Islet precursor cell (in vitro differentiated cells): Measurements from ENCODE around the gene OPALIN.

ENCODE experiments used
- DNase-seq: peaks from one replicate; pipeline ENCODE4 v3.0.0-alpha.2; 2018

Gene OPALIN

DNA sequence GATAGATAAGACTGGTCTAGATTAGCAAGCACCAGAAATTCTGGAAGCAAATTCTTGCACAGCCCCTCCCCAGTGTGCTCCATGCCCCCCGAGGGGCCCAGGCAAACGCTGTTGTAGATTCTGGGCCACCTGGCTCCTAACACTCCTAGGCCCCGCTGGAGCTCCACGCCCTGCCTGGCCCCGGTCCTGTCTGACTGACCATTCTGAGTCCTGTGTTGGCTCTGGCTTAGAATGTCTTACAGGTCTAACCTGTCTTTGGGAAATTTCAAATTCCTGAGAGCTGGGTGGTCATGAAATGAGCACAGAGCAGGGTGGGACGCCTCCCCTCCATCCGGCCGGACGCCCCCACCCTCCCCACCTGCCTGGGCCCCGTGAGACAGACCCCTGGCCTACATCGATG, 12.6 kb upstream of the OPALIN start:
- DNase-seq, result no peak

DNA sequence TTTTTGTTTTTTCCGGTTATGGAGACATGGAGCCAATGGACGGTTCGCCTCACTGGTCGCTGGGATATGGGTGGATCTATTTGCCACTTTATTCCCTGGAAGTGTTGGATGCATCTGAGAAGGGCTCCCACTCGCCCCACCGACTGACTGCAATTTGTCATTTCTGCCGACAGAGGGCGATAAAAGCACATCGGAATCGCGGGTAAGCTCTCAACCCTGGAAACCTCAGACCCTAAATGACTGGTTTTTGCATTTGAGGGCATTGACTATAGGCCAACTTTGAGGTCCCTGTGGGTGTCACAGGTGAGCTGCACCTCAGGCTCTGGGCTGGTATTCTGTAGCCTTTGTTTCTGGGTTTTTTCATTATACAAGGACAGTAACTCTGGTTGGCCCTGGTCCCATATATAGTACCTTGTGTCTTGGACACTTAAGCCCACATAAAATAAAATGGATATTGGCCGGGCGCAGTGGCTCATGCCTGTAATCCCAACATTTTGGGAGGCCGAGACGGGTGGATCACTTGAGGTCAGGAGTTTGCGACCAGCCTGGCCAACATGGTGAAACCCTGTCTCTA, 11.9 kb upstream of the OPALIN start:
- DNase-seq, result peak; percentile 81

DNA sequence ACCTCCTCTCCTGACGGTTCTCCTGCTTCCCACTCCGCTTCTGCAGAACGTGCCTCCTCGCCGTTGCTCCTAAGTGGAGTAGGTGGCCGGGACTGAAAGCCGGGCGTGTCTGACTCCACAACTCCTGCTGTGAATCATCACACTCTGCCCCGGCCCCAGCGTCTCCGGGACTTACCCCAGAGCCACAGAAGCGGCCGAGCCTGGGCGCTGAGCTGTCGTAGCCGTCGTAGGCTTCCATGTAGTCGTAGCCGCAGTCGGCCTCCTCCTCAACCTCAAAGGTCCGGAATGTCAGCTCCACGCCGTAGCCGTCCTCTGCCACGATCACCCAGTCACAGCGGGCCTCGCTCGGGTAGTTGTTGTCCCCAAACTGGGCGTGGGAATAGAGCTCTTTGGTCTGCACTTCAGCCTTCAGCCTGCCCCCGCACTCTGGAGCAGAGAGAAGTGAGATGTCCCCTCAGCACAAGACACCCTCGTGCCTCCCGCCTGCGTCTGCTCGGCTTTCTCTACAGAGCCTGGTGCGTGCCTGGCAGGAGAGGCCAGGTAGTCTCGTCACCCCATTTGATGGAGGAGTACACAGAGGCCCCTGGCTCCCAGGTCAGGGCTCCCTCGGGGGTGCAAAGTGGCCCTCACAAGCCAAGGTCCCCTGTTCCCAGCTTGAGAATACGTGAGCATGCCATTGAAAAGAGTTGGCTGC, 11.2 kb upstream of the OPALIN start:
- DNase-seq, result peak; percentile 68

DNA sequence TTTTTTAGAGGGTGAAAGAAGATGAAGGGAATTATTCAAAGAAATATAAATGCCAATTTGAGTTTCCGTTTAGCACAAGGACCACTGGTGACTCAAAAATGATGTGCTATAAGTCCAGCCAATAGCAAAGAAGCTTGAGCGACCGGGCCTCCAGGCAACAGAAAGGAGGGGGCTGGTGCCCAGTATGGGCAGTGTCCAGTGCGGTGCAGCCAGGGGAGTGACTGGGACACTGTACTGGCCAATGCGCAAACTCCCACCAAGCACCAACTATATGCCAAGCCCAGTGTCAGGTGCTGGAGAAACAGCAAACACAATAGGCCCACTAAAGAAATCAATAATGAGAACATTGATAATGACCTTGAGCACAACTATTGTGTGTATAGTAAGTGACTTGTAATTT, 10.2 kb upstream of the OPALIN start:
- DNase-seq, result no peak

DNA sequence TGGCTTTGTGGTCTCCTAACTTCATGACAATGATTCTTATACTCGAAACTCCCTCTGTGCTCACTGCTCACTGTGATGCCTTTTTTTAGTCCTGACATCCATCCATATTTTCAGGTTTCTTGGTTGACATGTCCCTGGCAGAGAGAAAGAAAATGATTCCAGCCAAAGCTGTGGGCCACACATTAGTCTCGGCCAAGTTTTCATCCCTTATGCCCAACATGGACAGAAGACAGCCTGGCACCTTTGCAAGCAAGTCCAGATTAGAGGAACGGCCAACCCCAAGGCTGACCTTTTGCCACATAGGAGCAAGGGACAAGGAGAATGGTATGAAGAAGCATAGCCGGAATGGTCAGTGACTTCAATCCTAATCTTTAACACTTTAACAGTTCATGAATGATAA, 8.7 kb upstream of the OPALIN start:
- DNase-seq, result no peak

DNA sequence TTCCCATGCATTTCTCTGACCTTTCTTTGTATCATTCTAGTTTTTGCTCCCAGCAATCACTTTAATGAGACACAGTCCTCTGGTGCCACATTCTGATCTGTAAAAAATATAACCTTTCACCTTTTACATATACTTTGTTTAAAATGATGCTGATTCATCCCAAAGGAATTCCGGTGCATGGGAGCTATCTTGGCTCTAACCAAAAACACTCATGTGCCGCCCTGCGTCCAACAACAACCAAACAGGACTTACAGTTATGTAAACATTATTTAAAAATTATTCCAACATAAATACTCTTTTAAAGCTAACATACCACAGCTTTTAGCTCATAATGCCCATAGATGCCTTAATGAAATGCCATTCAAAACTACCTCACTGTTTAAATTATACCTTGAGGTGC, 7.7 kb upstream of the OPALIN start:
- no peak for DNase-seq

DNA sequence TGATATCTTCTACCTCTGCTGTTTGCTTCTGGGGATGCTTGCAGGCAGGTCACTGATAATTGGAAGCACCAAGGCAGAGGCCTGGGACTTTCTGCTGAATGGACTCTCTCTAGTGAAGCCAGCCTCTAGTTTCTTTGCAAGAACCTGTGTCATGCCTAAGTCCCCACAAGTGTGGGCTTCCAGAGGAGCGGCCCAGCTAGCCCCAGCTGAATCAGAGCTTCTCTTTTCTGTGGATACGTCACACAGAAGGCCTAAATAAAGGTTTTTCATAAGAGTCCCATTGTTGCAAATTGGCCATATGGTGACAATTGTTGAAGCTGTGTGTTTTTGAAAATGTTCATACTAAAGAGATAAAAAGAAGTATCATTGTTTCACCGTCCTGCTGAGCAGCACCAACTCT, 6.8 kb upstream of the OPALIN start:
- DNase-seq, result no peak

DNA sequence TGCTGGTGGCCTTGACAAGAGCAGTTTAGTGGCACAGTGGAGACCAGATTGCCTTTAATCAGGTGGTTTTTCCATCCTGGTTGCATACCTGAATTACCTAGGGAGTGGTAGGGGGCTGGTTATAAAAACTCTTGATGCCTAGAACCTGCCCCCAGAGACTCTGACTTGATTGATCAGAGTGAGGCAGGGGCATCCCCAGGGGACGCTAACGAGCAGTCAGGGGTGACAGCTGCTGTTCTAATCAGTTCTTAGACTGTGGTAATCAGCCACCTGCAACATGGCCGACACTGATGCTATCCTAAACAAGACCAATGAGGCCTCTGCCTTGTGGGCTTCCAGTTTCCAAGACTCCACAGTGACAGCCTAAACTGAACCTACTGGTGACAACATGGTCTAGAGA, 2.0 kb upstream of the OPALIN start:
- no peak for DNase-seq

DNA sequence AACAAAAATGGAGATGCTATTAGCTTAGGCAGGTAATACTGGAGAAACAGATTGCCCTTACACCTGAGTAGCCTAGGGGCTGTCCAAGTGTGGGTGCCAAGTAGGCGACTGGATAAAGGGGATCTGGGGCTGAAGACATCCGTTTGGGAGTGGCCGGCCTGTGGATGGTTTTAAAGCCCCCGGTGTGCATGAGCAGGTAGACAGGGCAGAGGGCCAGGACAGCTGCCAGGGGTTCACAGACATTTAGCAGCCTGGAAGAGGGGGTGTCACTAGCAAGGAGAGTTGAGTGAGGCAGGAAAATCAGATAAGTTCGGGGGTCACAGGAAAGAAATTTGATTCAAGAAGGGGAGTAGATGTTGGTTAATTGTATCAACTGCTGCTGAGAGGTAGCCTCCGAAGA, 1.5 kb upstream of the OPALIN start:
- no peak for DNase-seq

DNA sequence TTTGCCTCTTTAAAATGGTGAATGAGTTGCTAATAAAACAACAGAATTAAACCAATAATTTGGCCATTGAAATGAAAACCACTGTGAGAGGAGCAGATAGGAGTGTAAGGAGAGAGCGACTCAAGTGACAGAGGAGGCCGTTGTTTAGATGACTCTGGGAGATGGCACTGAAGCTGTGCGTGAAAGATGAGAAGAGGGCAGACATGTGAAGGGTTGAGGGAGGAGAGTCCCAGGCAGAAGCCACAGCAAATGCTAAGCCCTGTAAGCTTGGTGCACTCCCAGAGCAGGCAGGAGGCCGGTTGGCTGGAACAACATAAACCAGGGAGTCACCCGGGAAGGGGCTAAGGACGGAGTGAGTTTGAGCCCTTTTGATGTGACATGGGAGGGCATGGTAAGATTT, 814 bp upstream of the OPALIN start:
- no peak for DNase-seq

DNA sequence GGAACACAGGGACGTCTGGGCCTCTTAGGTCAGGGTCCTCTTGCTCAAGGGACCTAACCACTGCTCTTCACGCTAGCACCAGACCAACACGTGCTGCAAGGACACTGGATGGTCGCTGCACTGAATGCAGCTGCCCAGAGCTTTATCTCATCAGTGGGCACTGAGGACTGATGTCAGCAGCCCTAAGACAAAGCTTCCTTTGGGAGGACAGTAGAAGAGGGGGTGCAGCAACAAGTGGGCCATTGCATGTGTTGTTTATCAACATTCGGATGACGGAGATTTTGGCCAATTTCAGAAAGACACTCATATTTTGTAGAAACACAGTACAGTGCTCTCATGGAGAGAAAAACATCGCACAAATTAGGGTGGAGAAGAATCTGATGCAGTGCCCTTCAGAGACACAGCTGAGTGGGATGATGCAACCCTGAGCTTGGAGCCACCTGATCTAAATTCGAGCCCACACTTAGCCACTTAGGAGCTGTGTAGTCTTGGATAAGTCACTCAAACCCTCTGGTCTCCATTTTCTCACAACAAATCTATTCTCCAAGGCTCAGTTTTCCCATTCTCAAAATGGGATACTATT, 1.7 kb downstream of the OPALIN start:
- no peak for DNase-seq

DNA sequence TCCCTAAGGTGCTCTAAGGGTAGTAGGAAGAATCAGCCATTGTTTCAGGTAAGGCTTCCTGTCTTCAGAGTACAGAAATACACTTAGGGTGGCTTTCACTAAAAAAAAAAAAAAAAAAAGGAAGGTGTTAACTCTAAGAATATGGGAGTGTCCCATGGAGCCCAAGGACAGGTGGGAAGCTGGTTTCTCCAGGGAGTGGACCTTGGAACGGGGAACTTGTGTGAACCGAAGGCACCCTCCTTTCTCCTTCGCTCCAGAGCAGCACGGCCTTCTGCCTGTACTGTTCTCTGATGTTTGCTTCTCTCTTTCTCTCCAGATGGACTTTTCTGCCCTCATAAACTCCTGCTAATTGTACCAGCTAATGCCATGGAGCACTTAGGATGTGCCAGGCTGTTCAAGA, 6.2 kb downstream of the OPALIN start:
- peak; percentile 0 for DNase-seq

DNA sequence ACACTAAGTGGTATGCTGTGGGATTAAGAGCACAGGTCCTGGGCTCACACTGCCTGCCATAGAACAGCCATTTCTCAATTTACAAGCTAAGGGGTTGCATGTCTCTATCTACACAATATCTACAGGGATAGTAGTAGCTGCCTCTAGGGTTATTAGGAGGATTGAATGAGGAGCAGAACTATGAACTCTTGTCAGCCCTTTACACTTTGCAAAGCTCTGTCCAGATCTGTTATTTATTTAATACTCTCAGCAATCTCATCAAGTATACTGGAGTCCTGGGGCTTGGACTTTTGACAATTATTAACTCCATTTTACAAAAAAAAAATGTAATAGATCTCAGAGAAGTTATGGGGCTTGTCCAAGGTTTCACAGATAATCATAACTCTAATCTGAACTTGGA, 6.8 kb downstream of the OPALIN start:
- peak; percentile 1 for DNase-seq

DNA sequence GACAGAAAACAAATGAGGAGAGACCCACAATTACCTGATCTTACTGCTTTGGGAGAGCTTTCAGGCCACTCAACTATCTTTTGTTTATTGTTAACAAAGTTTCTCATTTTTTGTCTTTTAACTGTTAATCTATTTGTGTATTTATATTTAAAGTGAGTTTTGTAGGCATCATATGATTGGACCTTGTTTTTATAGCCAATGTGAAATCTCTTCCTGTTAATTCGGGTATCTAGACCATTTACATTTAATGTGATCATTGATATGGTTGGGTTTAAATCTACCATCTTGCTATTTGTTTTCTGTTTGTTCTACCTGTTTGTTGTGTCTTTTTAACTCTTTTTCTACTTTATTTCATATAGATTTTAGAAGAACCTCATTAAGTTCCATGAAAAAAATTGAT, 12.5 kb downstream of the OPALIN start:
- DNase-seq, result no peak

DNA sequence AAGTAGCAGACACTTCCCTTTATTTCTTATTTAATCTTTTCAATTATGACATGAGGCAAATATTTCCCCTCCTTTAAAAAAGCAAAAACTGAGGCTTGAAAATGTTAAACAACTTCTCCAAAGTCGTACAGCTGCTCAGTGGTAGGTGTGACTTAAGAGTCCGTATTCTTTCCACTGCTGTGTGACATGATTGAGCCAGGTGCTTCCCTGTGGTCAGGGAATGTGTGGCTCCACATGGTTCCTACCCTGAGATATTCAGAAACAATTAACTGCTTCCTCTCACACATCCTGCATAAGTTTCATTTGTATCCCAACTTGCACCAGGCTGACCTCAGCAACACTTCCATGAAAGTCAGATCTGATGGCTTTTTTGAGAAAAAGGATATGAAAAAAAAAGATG, 13.6 kb downstream of the OPALIN start:
- DNase-seq, result peak; percentile 2

DNA sequence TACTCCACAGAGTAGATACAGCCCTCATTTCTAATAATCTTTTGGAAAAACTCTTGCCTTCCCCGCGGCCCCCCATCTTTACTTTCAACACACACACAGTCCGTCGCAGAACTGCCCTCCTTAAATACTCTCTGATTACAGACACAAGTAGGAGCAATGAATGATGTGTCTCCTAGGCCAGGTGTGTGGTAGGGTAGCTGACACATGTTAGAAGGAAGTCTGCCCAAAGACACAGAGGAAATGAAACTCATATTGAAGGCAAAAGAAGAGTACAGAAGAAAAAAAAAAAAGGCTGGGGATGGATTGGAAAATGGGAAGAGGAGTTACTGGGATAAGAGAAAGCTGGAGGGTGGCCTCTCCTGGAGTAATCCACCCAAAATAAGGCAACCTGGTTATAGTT, 14.6 kb downstream of the OPALIN start:
- peak; percentile 7 for DNase-seq

DNA sequence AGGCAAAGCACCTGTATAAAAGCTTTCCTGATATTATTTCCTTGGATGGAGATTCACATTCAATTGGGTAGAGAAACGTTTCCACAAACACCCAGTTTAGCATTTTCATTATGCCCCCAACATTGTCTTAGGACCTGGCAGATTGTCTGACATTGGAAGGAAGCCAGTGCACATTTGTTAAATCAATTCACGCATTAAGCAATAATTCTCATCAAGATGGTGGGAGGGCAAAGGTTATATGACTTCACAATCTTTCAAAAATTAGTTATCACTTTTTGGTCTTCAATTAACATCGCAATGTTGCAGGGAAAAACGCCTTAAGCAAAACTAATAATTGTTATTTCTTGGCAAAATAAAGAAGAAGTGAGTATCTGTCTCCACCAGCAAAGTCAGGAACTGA, 16.4 kb downstream of the OPALIN start:
- no peak for DNase-seq

DNA sequence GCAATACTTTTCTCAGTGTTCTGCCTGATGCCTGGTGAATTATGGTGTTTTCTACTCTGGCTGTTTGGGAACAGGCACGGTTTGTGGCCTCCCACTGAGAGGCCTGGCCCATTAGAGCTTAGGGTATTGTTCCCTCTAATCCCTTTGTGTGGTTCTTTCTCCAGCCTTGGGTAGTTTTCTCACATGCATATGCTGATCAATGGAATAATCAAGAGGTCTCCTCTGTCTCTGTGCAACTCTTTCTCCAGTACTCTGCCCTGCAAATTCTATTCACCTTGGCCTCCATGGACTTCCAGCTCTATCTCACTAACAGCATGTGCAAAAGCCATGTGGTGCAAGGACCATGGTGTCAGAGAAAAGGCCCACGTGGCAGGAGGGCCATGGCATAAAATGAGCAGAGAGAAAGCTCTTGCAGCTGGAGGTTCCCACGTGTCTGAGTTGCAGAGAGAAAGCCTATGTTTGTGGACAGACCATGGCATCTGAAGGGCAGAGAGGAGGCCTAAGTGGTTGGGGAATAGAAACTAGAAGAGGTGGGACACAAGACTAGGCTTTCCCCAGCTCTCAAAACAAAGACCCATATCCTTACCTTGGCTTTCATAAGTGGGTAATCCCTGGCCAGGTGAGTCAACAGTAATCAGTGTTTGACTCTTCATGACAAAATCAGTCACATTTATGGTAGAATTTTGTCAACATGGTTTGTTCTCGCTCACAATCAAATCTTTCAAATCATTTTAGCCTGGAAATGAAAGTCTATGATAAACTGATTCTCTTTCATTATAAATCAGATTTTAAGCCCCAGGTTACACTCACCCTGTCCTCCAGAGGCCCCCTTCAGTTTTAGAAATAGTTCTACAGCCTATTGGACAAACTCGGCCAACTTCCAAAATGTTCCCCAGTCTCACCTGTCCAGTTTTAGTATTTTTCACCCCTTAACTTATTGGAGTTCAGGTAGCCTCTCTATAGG, 17.3 kb downstream of the OPALIN start:
- DNase-seq, result peak; percentile 29

DNA sequence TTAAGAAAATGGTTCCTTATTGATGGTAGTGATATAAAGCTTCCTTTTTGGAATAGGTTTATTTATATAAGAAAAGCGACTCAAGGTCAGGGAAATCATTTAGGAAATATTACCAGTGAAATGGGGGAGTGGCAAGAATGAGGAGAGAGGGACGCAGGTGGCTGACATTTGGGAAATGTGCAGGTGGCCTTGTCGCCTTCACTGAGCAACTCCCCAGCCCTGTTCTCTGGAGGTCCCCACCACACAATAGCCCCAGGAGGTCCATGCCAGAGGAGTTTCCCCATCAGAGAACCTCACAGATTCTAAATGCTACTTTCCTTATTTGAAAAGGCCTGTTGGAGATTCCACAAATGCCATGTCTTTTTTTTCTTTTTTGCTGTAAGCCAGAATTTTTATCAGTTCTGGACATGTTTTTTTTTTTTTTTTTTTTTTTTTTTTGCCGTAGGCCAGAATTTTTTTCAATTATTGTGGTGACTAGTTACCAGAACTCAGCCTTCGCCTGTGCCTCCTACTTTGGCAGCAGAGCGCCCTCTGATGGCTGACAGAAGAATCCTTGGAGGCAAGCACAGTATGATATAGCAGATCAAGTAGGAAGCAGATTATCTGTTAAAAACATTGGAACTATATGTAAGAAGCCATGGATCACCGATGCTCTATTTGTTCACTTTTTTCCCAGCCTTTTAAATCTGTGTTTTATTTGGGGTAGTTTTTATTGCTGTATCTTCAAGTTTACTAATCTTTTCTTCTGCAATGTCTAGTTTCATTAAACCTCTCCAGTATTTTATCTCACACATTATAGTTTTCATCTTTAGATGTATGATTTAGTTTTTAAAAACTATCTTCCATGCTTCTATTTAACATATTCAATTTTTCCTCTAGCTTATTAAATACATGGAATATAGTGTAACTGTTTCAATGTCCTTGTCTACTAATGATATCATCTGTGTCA, 18.6 kb downstream of the OPALIN start:
- peak; percentile 77 for DNase-seq

DNA sequence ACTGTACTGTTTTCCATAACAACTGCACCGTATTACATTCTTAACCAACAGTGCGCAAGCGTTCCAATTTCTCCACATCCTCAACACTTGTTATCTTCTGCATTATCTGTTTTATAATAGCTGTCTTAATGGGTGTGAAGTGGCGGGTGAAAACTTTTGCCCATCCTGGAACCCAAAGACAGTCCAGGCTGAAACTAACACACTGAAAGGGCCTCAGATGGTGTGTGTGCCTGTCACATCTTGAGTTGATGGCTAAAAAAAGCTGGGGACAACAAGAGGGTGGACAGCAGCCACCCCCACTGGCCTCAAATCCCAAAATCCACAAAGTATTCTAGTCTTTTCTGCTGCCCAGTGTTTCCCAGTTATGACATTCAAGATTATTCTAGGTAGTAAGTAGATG, 19.4 kb downstream of the OPALIN start:
- DNase-seq, result peak; percentile 15

DNA sequence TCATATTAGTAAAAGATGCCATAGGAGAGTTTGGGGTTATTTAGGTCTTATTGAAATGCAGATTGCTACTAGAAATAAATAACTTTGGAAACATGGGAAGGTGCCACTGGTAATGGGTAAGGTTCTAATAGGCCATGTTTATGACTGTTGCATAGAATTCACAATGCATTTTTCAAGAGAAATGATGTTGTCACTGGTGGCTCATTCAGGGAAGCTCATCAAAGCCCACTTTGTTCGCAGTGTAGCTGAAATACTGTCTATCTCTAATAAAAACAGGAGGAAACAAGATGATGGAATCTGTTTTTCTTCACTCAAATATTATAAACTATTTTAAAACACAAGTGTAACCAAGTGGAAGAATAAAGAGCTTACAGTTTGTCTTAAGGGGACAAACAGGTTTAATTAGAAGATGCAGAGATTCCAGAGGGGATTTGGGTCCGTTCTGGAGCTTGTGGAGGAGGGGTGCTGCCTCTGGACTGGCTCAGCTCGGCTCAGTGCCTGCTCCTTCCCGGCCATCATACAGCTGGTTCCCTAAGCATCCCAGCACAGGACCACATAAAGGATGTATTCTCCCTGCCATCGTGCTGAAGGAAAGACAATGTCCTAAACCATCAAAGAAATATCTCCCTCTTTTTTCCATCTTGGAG, 20.4 kb downstream of the OPALIN start:
- peak; percentile 42 for DNase-seq

DNA sequence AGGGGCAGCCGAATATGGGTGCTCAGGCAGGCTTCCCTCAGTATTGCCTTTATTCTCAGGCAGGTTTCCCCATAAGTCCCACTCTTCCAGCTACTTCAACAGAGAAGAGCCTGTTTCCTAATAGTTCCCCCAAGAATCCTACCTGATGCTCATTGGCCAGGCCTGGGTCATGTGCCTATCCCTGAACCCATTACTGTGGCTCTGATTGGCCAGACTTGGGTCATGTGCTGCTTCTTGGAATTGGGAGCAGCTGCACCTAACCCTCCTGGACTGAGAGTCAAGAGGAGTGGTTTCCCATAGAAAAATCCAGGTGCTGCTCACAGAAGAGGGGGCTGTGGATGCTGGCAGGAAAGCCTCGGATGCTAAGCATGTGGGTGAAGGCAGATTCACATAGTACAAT, 21.7 kb downstream of the OPALIN start:
- peak; percentile 41 for DNase-seq
